ENCODE results near the gene AQP12B.

DNA sequence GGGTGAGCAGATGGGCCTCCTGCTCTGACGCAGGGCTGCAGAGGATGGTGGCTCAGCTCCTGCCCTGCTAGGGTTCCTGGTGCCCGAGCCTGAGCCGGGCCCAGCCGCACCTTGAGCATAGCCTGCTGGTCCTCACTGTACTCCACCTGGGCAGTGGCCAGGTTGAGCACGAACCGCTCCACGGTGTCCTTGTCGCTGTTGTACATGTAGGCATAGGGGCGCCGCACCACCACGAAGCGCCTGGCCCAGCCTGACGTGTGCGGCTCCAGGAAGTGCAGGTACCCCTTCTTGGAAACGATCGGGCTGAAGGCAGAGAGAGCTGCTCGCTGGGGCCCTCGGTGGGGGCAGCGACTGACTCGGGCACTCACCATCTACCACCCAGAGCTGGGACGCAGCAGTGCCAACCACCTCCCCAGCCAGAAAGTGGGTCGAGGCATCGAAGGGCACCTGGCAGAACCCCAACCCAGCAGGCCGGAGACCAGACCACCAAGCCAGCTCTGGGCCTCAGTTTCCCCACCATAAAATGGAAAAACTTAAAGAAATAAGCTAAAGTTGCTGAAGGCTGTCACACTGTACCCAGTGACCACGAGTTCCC is 36.3 kb upstream of the AQP12B start:
- TF ChIP-seq, protein P1, sequence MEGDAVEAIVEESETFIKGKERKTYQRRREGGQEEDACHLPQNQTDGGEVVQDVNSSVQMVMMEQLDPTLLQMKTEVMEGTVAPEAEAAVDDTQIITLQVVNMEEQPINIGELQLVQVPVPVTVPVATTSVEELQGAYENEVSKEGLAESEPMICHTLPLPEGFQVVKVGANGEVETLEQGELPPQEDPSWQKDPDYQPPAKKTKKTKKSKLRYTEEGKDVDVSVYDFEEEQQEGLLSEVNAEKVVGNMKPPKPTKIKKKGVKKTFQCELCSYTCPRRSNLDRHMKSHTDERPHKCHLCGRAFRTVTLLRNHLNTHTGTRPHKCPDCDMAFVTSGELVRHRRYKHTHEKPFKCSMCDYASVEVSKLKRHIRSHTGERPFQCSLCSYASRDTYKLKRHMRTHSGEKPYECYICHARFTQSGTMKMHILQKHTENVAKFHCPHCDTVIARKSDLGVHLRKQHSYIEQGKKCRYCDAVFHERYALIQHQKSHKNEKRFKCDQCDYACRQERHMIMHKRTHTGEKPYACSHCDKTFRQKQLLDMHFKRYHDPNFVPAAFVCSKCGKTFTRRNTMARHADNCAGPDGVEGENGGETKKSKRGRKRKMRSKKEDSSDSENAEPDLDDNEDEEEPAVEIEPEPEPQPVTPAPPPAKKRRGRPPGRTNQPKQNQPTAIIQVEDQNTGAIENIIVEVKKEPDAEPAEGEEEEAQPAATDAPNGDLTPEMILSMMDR (IDR thresholded peaks at IDR 0.05), result no peak
- TF ChIP-seq POLR2A (IDR thresholded peaks at IDR 0.05), result no peak

Data from uterus (tissue), 2 donors.